Measurements from ENCODE around the gene FDCSP. TPM values are rescaled to one million over a fixed set of nuclear protein-coding genes. Genes with fewer than 3 reads are reported as not detected.

FDCSP gene
- total RNA-seq, 3 donors from 2014 or later (not counting 1 experiment from before 2014, with no cell fraction given) = not detected

DNA sequence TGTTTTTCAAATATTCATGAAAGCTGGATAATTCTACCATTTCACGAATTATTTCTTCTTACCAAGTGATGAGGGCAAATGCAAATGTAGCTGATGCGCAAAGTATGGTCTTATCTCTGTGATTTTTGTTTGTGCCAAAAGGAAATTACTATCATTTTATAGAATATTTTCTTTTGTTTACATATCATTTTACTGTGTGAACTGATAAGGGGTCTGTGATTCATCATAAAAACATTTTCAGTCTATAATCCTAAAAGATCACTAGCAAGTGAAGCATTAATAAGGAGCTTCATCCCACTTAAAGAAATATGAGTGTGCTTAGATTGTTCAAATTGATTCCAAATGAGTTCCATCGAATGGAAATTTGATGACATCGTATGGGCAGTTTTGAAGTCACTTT lies 17.2 kb downstream of the FDCSP start:
- H3K36me3 ChIP-seq (ENCODE audit: control insufficient read depth, insufficient read depth, low read length) = no peaks in the 10 kb centered on the region
- intact Hi-C loops (cut with micrococcal nuclease) = no loop called here
- Mint-ChIP-seq H3K36me3 (no peaks in the 10 kb centered on the region), H3K4me1 (no peaks in the 10 kb centered on the region), H3K4me3 (no peak overlapping the region), H3K9me3 (peaks cover 2 to 3% of the 10 kb centered on the region in 2 donors), H3K27ac (no peak overlapping the region), H3K27me3 (ENCODE audit: low read depth in 2 of 2) (no peaks in the 10 kb centered on the region)
- WGBS (ENCODE audit: insufficient coverage) = 42% methylated on average over 2 of the region's 4 CpGs
- no peak for ATAC-seq
- no peak for DNase-seq
- no peaks in the 10 kb centered on the region for H3K9me3 ChIP-seq (ENCODE audit: control insufficient read depth, insufficient read depth, low read length)
- H3K27me3 ChIP-seq (ENCODE audit: control insufficient read depth, insufficient read depth, low read length) = no peaks in the 10 kb centered on the region
- H3K27ac ChIP-seq (ENCODE audit: low read length) = no peak overlapping the region
- TF ChIP-seq, protein P1, sequence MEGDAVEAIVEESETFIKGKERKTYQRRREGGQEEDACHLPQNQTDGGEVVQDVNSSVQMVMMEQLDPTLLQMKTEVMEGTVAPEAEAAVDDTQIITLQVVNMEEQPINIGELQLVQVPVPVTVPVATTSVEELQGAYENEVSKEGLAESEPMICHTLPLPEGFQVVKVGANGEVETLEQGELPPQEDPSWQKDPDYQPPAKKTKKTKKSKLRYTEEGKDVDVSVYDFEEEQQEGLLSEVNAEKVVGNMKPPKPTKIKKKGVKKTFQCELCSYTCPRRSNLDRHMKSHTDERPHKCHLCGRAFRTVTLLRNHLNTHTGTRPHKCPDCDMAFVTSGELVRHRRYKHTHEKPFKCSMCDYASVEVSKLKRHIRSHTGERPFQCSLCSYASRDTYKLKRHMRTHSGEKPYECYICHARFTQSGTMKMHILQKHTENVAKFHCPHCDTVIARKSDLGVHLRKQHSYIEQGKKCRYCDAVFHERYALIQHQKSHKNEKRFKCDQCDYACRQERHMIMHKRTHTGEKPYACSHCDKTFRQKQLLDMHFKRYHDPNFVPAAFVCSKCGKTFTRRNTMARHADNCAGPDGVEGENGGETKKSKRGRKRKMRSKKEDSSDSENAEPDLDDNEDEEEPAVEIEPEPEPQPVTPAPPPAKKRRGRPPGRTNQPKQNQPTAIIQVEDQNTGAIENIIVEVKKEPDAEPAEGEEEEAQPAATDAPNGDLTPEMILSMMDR (IDR thresholded peaks at IDR 0.05) = no peak
- H3K4me1 ChIP-seq (ENCODE audit: control insufficient read depth, insufficient read depth, low read length) = no peaks in the 10 kb centered on the region
- H3K4me3 ChIP-seq (ENCODE audit: low read length) = no peak overlapping the region

DNA sequence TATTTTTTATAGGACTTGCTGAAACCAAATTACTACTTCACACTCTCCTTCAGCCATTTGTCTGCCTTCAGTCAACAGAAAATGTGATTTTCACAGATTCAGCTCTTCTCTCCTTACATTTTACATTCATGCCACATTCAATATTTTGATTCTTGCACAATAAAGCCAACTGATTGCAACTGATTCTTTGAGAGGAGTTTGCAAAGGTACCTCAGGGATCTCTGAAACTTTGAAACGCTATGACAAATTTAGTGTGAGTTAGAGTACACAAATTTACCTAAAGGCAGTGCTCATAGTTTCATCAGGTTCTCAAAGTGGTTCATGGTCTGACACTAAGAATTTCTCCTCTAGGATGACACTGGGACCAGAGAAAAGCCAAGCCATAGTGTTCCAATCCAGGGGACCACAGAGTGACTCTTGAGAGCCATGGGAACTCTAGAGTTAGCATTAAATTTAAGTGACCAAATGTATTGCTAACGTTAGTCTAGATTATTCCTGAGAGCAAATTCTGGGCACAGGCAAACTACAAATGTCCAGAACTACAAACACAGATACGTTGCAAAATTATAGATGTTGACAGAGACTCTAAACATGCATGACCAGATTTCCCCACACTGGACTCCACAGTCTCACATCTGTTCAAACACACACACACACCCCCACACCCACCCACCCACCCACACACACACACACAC lies 25.5 kb downstream of the FDCSP start:
- no peaks in the 10 kb centered on the region for H3K36me3 Mint-ChIP-seq
- 70% methylated on average over 3 of the region's 3 CpGs for WGBS (ENCODE audit: insufficient coverage)
- H3K27me3 ChIP-seq (ENCODE audit: control insufficient read depth, insufficient read depth, low read length) = no peaks in the 10 kb centered on the region
- intact Hi-C loops (cut with micrococcal nuclease) = no loop called here
- TF ChIP-seq, protein P1 (IDR thresholded peaks at IDR 0.05) = no peak
- H3K36me3 ChIP-seq (ENCODE audit: control insufficient read depth, insufficient read depth, low read length) = no peaks in the 10 kb centered on the region
- no peak for DNase-seq
- no peak overlapping the region for H3K4me3 ChIP-seq (ENCODE audit: low read length)
- no peak overlapping the region for H3K4me3 Mint-ChIP-seq
- no peak for ATAC-seq
- H3K4me1 ChIP-seq (ENCODE audit: control insufficient read depth, insufficient read depth, low read length) = no peaks in the 10 kb centered on the region
- no peak overlapping the region for H3K27ac Mint-ChIP-seq
- H3K27ac ChIP-seq (ENCODE audit: low read length) = no peak overlapping the region
- H3K9me3 ChIP-seq (ENCODE audit: control insufficient read depth, insufficient read depth, low read length) = no peaks in the 10 kb centered on the region
- no peaks in the 10 kb centered on the region for H3K27me3 Mint-ChIP-seq (ENCODE audit: low read depth in 2 of 2)
- no peaks in the 10 kb centered on the region for H3K4me1 Mint-ChIP-seq
- H3K9me3 Mint-ChIP-seq = peaks cover 0 to 4% of the 10 kb centered on the region in 2 donors

DNA sequence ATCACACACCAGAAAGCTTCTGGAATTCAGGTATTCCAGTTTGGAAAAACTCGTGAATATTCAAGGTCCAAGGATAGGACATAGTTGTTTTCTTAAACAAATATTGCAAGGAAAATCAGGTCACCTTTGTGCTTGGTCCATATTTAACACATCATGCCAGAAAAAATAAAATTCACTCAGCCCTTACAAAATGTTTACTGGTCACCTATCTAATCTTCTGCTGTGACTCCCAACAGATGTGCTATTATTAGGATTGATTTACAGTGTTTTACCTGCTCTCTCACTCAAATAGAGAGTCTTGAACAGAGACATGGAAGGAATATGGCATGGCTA lies 26.0 kb downstream of the FDCSP start:
- no peaks in the 10 kb centered on the region for H3K27me3 Mint-ChIP-seq (ENCODE audit: low read depth in 2 of 2)
- no peaks in the 10 kb centered on the region for H3K36me3 Mint-ChIP-seq
- H3K27ac Mint-ChIP-seq = no peak overlapping the region
- Histone ChIP-seq H3K9me3 (ENCODE audit: control insufficient read depth, insufficient read depth, low read length) (no peaks in the 10 kb centered on the region), H3K36me3 (ENCODE audit: control insufficient read depth, insufficient read depth, low read length) (no peaks in the 10 kb centered on the region), H3K27ac (ENCODE audit: low read length) (no peak overlapping the region), H3K4me3 (ENCODE audit: low read length) (no peak overlapping the region), H3K4me1 (ENCODE audit: control insufficient read depth, insufficient read depth, low read length) (no peaks in the 10 kb centered on the region), H3K27me3 (ENCODE audit: control insufficient read depth, insufficient read depth, low read length) (no peaks in the 10 kb centered on the region)
- no peak overlapping the region for H3K4me3 Mint-ChIP-seq
- no peaks in the 10 kb centered on the region for H3K4me1 Mint-ChIP-seq
- H3K9me3 Mint-ChIP-seq = peaks cover 0 to 4% of the 10 kb centered on the region in 2 donors
- TF ChIP-seq, protein P1 (IDR thresholded peaks at IDR 0.05) = no peak
- ATAC-seq (no peak), DNase-seq (no peak)
- WGBS (ENCODE audit: insufficient coverage) = no CpG with 5 or more reads among the region's 1 CpG
- intact Hi-C loops (cut with micrococcal nuclease) = no loop called here

DNA sequence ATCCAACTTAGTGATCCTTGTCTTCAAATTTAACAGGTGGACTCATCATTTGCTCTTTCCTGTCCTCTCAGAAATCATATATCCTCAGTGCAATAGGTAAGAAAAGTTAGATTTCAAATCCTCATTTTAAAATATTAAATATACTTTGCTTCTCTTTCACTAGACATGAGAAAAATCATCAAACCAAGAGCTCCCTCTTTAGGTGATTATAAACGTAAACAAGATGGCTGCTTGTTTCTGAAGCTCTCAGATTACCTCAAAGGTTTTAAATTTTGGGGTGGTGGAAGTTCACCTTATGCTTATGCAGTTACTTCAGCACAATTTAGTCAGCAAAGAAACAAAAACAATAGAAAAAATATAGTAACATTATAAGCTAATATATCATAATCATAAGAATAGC lies 43.8 kb downstream of the FDCSP start:
- no peaks in the 10 kb centered on the region for H3K4me1 ChIP-seq (ENCODE audit: control insufficient read depth, insufficient read depth, low read length)
- Mint-ChIP-seq H3K4me1 (no peaks in the 10 kb centered on the region), H3K36me3 (no peaks in the 10 kb centered on the region), H3K4me3 (no peak overlapping the region), H3K27ac (no peak overlapping the region), H3K27me3 (ENCODE audit: low read depth in 2 of 2) (no peaks in the 10 kb centered on the region), H3K9me3 (peaks cover 7 to 10% of the 10 kb centered on the region in 2 donors)
- no CpG with 5 or more reads among the region's 1 CpG for WGBS (ENCODE audit: insufficient coverage)
- DNase-seq (no peak), ATAC-seq (no peak)
- no peaks in the 10 kb centered on the region for H3K36me3 ChIP-seq (ENCODE audit: control insufficient read depth, insufficient read depth, low read length)
- TF ChIP-seq, protein P1 (IDR thresholded peaks at IDR 0.05) = no peak
- no peak overlapping the region for H3K4me3 ChIP-seq (ENCODE audit: low read length)
- no peaks in the 10 kb centered on the region for H3K9me3 ChIP-seq (ENCODE audit: control insufficient read depth, insufficient read depth, low read length)
- no peak overlapping the region for H3K27ac ChIP-seq (ENCODE audit: low read length)
- intact Hi-C loops (cut with micrococcal nuclease) = no loop called here
- no peaks in the 10 kb centered on the region for H3K27me3 ChIP-seq (ENCODE audit: control insufficient read depth, insufficient read depth, low read length)
